IPS DF 4.7 (cell line): ENCODE data around the gene CYTH1.

ENCODE experiments used
- DNase-seq: peaks from one replicate; pipeline ENCODE4 v3.0.0-alpha.2; 2013; ENCODE audit warnings: low spot score; ENCODE audit errors: extremely low read depth

The CYTH1 gene

GRCh38 chr17:78805301-78805700 is 23.2 kb upstream of the CYTH1 start:
- DNase-seq: no peak

GRCh38 chr17:78804777-78805176 is 22.7 kb upstream of the CYTH1 start:
- no peak for DNase-seq

- no peak for DNase-seq
Measured at GRCh38 chr17:78803186-78803845, 21.2 kb upstream of the CYTH1 start.

- DNase-seq: no peak
Measured at GRCh38 chr17:78802459-78802858, 20.4 kb upstream of the CYTH1 start.

GRCh38 chr17:78802008-78802407 is 19.9 kb upstream of the CYTH1 start:
- no peak for DNase-seq

- no peak for DNase-seq
Measured at GRCh38 chr17:78800132-78800931, 18.3 kb upstream of the CYTH1 start.

- DNase-seq: no peak
Measured at GRCh38 chr17:78798695-78799559, 16.9 kb upstream of the CYTH1 start.

GRCh38 chr17:78797691-78798585 is 15.9 kb upstream of the CYTH1 start:
- no peak for DNase-seq

- no peak for DNase-seq
Measured at GRCh38 chr17:78797213-78797612, 15.1 kb upstream of the CYTH1 start.

GRCh38 chr17:78796517-78796900 is 14.4 kb upstream of the CYTH1 start:
- no peak for DNase-seq

GRCh38 chr17:78795861-78796516 is 13.9 kb upstream of the CYTH1 start:
- no peak for DNase-seq

GRCh38 chr17:78794864-78795640 is 13.0 kb upstream of the CYTH1 start:
- DNase-seq: no peak

GRCh38 chr17:78794399-78794798 is 12.3 kb upstream of the CYTH1 start:
- no peak for DNase-seq

GRCh38 chr17:78793968-78794367 is 11.9 kb upstream of the CYTH1 start:
- DNase-seq: no peak

- no peak for DNase-seq
Measured at GRCh38 chr17:78793415-78793814, 11.3 kb upstream of the CYTH1 start.

GRCh38 chr17:78791840-78792709 is 10.0 kb upstream of the CYTH1 start:
- no peak for DNase-seq

- no peak for DNase-seq
Measured at GRCh38 chr17:78790552-78790951, 8.5 kb upstream of the CYTH1 start.

- no peak for DNase-seq
Measured at GRCh38 chr17:78789663-78790181, 7.6 kb upstream of the CYTH1 start.
